OCI-LY3 (cell line): ENCODE measurements around the gene ERMAP.

Experiments used
- EZH2phosphoT487 ChIP-seq: fragments of 200-600 bp; shearing (Covaris generic); IDR thresholded peaks from 2 replicates; pipeline ENCODE4 v1.6.1; 2018; ENCODE audit warnings: antibody characterized with exemption, mixed run types, low read depth
- TF ChIP-seq, protein P1 (sequence below): fragments of 200-600, 300-600 bp; sonication (generic); IDR thresholded peaks from 2 replicates; pipeline ENCODE4 v1.5.1; 2014; ENCODE audit warnings: antibody characterized with exemption, low read length, low read depth

DNA sequence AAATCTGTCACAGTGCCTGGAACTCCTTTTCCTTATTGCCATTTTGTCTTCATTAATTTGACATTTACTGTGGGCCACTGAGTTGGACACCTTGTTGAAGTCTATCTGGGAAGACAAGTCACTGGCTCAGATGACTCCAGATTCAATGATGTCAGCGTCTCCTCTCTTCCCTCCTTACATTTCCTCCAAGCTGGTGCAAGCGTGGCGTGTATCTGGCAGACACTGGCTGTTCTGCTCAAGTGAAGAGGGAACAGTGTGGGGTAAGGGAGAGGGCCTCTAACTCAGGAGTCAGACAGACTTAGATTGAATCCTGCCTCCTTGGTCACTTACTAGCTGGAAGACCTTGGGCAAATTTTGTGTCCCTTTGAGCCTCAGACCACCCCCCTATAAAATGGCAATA is 20.8 kb downstream of the ERMAP start:
- TF ChIP-seq, protein P1, sequence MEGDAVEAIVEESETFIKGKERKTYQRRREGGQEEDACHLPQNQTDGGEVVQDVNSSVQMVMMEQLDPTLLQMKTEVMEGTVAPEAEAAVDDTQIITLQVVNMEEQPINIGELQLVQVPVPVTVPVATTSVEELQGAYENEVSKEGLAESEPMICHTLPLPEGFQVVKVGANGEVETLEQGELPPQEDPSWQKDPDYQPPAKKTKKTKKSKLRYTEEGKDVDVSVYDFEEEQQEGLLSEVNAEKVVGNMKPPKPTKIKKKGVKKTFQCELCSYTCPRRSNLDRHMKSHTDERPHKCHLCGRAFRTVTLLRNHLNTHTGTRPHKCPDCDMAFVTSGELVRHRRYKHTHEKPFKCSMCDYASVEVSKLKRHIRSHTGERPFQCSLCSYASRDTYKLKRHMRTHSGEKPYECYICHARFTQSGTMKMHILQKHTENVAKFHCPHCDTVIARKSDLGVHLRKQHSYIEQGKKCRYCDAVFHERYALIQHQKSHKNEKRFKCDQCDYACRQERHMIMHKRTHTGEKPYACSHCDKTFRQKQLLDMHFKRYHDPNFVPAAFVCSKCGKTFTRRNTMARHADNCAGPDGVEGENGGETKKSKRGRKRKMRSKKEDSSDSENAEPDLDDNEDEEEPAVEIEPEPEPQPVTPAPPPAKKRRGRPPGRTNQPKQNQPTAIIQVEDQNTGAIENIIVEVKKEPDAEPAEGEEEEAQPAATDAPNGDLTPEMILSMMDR: no peak
- TF ChIP-seq EZH2phosphoT487: no peak
